ENCODE data around the gene C20orf204.

The C20orf204 gene

GRCh38 chr20:64009811-64010387 lies 26.1 kb upstream of the C20orf204 start:
- TF ChIP-seq CTCF (IDR thresholded peaks at IDR 0.05) = no peak

GRCh38 chr20:64010711-64011237 lies 25.2 kb upstream of the C20orf204 start:
- TF ChIP-seq CTCF (IDR thresholded peaks at IDR 0.05) = no peak

GRCh38 chr20:64011366-64011779 lies 24.6 kb upstream of the C20orf204 start:
- no peak for TF ChIP-seq CTCF (IDR thresholded peaks at IDR 0.05)

GRCh38 chr20:64015635-64016034 lies 20.3 kb upstream of the C20orf204 start:
- TF ChIP-seq CTCF (IDR thresholded peaks at IDR 0.05) = no peak

GRCh38 chr20:64021124-64021975 lies 14.6 kb upstream of the C20orf204 start:
- no peak for TF ChIP-seq CTCF (IDR thresholded peaks at IDR 0.05)

- TF ChIP-seq CTCF (IDR thresholded peaks at IDR 0.05) = no peak
Measured at GRCh38 chr20:64022671-64023360, 13.2 kb upstream of the C20orf204 start.

GRCh38 chr20:64023361-64024140 lies 12.4 kb upstream of the C20orf204 start:
- no peak for TF ChIP-seq CTCF (IDR thresholded peaks at IDR 0.05)
